Bronchial epithelial cell (primary cell): ENCODE results near the gene SNAPC5. TPM values are rescaled to one million over a fixed set of nuclear protein-coding genes. Genes with fewer than 3 reads are reported as not detected.

Experiments used
- DNase-seq: peaks from one replicate; pipeline ENCODE4 v3.0.0-alpha.2; 2010; ENCODE audit warnings: low read depth
- FAIRE-seq: peaks from 2 replicates; lab custom pipeline; 2011; peaks lifted over from hg19 to GRCh38; lab: Jason Lieb, UNC
- H3K27me3 ChIP-seq: 2 replicates; pipeline ENCODE4 v1.5.1; 2011; ENCODE audit warnings: low read length; ENCODE audit not compliant: control insufficient read depth, insufficient read depth
- H3K36me3 ChIP-seq: 2 replicates; pipeline ENCODE4 v1.5.1; 2011; ENCODE audit warnings: low read length; ENCODE audit not compliant: control insufficient read depth, insufficient read depth
- H3K4me3 ChIP-seq: 2 replicates; pipeline ENCODE4 v1.5.1; 2011; ENCODE audit warnings: mild to moderate bottlenecking, low read depth, low read length, control low read depth
- total RNA-seq: library from RNA; depleted of rRNA; stranded (reverse); fragments of >200 nt; gene quantifications from 2 replicates; pipeline ENCODE4 v1.2.1, GENCODE V29; 2014
- TF ChIP-seq, protein P1 (sequence below): IDR thresholded peaks from 2 replicates; pipeline ENCODE4 v1.5.1; 2011; ENCODE audit warnings: mild to moderate bottlenecking, moderate library complexity, low read length, control low read depth, inconsistent platforms; ENCODE audit not compliant: insufficient read depth, severe bottlenecking

The SNAPC5 gene
- total RNA-seq, 1 donor from 2014 or later = 43.7 TPM

DNA sequence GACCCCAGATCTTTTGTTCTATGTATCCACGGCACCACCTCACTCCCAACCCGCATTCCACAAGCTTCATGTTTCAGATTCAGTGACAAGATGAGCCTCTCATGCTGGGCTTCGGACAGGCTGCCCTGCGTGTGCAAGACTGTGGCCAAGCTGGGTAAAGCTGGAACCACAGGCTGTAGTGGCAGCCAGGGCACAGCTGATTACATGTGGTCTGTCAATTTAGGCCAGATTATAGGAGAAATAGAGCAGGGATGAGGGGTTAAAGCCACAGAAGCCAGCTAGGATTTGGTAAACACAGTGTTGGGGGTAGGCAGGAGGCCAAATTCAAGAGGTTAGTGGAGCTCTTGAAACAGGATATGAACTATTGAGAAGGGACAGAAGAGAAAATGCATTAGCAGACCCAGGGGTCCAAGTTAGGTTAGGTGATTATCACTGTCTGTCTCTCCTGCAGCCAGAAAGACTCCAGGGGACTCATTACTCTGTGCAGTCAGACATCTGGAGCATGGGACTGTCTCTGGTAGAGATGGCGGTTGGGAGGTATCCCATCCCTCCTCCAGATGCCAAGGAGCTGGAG lies 12.9 kb downstream of the SNAPC5 start:
- FAIRE-seq (no peak), DNase-seq (no peak)
- no peaks in the 10 kb centered on the region for H3K27me3 ChIP-seq
- H3K36me3 ChIP-seq = peaks cover 22% of the 10 kb centered on the region
- H3K4me3 ChIP-seq = no peak overlapping the region
- TF ChIP-seq, protein P1, sequence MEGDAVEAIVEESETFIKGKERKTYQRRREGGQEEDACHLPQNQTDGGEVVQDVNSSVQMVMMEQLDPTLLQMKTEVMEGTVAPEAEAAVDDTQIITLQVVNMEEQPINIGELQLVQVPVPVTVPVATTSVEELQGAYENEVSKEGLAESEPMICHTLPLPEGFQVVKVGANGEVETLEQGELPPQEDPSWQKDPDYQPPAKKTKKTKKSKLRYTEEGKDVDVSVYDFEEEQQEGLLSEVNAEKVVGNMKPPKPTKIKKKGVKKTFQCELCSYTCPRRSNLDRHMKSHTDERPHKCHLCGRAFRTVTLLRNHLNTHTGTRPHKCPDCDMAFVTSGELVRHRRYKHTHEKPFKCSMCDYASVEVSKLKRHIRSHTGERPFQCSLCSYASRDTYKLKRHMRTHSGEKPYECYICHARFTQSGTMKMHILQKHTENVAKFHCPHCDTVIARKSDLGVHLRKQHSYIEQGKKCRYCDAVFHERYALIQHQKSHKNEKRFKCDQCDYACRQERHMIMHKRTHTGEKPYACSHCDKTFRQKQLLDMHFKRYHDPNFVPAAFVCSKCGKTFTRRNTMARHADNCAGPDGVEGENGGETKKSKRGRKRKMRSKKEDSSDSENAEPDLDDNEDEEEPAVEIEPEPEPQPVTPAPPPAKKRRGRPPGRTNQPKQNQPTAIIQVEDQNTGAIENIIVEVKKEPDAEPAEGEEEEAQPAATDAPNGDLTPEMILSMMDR = no peak

GRCh38 chr15:66483131-66483566 lies 14.4 kb downstream of the SNAPC5 start:
- Histone ChIP-seq H3K4me3 (no peak overlapping the region), H3K27me3 (no peaks in the 10 kb centered on the region), H3K36me3 (peaks cover 20% of the 10 kb centered on the region)
- no peak for DNase-seq
- no peak for FAIRE-seq
- TF ChIP-seq, protein P1 = no peak

- no peak overlapping the region for H3K4me3 ChIP-seq
- TF ChIP-seq, protein P1 = no peak
- DNase-seq (no peak), FAIRE-seq (no peak)
- no peaks in the 10 kb centered on the region for H3K27me3 ChIP-seq
- H3K36me3 ChIP-seq = peaks cover 16% of the 10 kb centered on the region
Observed at GRCh38 chr15:66482539-66482938, 15.0 kb downstream of the SNAPC5 start.

- Histone ChIP-seq H3K27me3 (no peaks in the 10 kb centered on the region), H3K4me3 (no peak overlapping the region), H3K36me3 (peaks cover 11% of the 10 kb centered on the region)
- FAIRE-seq (no peak), DNase-seq (peak; percentile 90)
- TF ChIP-seq, protein P1 = no peak
Observed at GRCh38 chr15:66481107-66481856, 16.3 kb downstream of the SNAPC5 start.

GRCh38 chr15:66480267-66480666 lies 17.3 kb downstream of the SNAPC5 start:
- TF ChIP-seq, protein P1 = no peak
- Histone ChIP-seq H3K4me3 (no peak overlapping the region), H3K36me3 (peaks cover 11% of the 10 kb centered on the region), H3K27me3 (no peaks in the 10 kb centered on the region)
- no peak for FAIRE-seq
- peak; percentile 63 for DNase-seq

GRCh38 chr15:66477011-66477410 lies 20.6 kb downstream of the SNAPC5 start:
- Histone ChIP-seq H3K36me3 (peaks cover 3% of the 10 kb centered on the region), H3K27me3 (no peaks in the 10 kb centered on the region), H3K4me3 (no peak overlapping the region)
- TF ChIP-seq, protein P1 = no peak
- DNase-seq (no peak), FAIRE-seq (no peak)
